Endothelial cell of umbilical vein (primary cell): ENCODE results near the gene TMEM273.

Experiments used
- GATA2 ChIP-seq: IDR thresholded peaks from 2 replicates; pipeline ENCODE4 v1.7.0; 2011; ENCODE audit warnings: low read depth, mild to moderate bottlenecking, moderate library complexity, mixed read lengths, low read length; ENCODE audit not compliant: insufficient read length, insufficient read depth
- MAX ChIP-seq: IDR thresholded peaks from 2 replicates; pipeline ENCODE4 v1.6.1; 2011; ENCODE audit not compliant: insufficient read depth, insufficient read length
- POLR2A ChIP-seq: IDR thresholded peaks from 2 replicates; pipeline ENCODE4 v1.6.1; 2012; ENCODE audit warnings: low read depth, mild to moderate bottlenecking, control low read depth, low read length
- POLR2AphosphoS5 ChIP-seq: IDR thresholded peaks from 2 replicates; pipeline ENCODE4 v1.6.1; 2012; ENCODE audit warnings: low read depth, mild to moderate bottlenecking, control low read depth, low read length, moderate library complexity; ENCODE audit not compliant: insufficient read depth
- TF ChIP-seq, protein P1 (sequence below), 2 donors: IDR thresholded peaks; 1 replicate in 1 of 2; 2 replicates in 1 of 2; pipeline ENCODE4 v1.5.1; 2011; ENCODE audit warnings: low read length in 2 of 2, mild to moderate bottlenecking in 2 of 2, moderate library complexity in 2 of 2, control low read depth in 1 of 2, inconsistent platforms in 1 of 2, low read depth in 1 of 2; ENCODE audit not compliant: insufficient read depth in 1 of 2; ENCODE audit errors: extremely low read depth in 1 of 2

DNA sequence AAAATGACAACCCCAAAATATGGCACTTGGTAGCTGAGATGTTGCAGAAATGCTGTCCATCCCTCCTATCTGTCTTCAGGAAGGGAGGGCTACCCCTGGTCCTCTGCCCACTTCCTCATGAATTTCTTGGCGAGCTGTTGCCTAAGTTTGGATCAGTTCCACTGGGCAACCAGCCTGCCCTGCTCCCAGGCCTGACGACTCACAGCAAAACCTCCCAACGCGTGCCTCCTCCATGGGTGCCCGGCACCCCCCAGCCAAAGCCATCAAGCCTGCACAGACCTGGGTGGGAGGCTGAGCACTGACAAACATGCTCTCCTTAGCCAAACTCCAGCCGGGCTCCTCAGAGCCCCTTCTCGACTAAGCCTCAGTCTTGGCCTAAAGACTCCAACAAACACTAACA, 81.7 kb downstream of the TMEM273 start:
- TF ChIP-seq, protein P1, sequence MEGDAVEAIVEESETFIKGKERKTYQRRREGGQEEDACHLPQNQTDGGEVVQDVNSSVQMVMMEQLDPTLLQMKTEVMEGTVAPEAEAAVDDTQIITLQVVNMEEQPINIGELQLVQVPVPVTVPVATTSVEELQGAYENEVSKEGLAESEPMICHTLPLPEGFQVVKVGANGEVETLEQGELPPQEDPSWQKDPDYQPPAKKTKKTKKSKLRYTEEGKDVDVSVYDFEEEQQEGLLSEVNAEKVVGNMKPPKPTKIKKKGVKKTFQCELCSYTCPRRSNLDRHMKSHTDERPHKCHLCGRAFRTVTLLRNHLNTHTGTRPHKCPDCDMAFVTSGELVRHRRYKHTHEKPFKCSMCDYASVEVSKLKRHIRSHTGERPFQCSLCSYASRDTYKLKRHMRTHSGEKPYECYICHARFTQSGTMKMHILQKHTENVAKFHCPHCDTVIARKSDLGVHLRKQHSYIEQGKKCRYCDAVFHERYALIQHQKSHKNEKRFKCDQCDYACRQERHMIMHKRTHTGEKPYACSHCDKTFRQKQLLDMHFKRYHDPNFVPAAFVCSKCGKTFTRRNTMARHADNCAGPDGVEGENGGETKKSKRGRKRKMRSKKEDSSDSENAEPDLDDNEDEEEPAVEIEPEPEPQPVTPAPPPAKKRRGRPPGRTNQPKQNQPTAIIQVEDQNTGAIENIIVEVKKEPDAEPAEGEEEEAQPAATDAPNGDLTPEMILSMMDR (IDR thresholded peaks at IDR 0.05; ENCODE audit: extremely low read depth in 1 of 2, insufficient read depth in 1 of 2, low read depth in 1 of 2, low read length in 2 of 2) = no peak
- TF ChIP-seq POLR2A = no peak
- TF ChIP-seq GATA2 = no peak
- TF ChIP-seq MAX = no peak
- no peak for TF ChIP-seq POLR2AphosphoS5
